GM12878 (cell line): ENCODE measurements around the gene GPBP1.

Source experiments
- CHD1 ChIP-seq: IDR thresholded peaks from 2 replicates; pipeline ENCODE4 v1.6.1; 2012; ENCODE audit warnings: low read depth, low read length, improper control_type of control experiment
- EP300 ChIP-seq, 2 experiments: fragments of 150-350 bp in 1 of 2; IDR thresholded peaks; 2 replicates each; pipeline ENCODE4 v1.6.1; 2011 to 2012; ENCODE audit warnings: low read depth in 2 of 2, low read length in 2 of 2, borderline replicate concordance in 1 of 2, improper control_type of control experiment in 1 of 2, inconsistent platforms in 1 of 2; ENCODE audit not compliant: control insufficient read depth in 1 of 2
- FOS ChIP-seq: IDR thresholded peaks from 3 replicates; pipeline ENCODE4 v1.6.1; 2011; ENCODE audit warnings: borderline replicate concordance; ENCODE audit not compliant: insufficient read length; ENCODE audit errors: extremely low read depth
- HDGF ChIP-seq: fragments of 450-650 bp; IDR thresholded peaks from 2 replicates; pipeline ENCODE4 v1.6.1; 2016; ENCODE audit warnings: antibody characterized with exemption
- IKZF1 ChIP-seq: fragments of 450-650 bp; conservative IDR thresholded peaks from 2 replicates; pipeline ENCODE4 v1.6.1; 2017; ENCODE audit warnings: antibody characterized with exemption, mild to moderate bottlenecking
- JUNB ChIP-seq: IDR thresholded peaks from 2 replicates; pipeline ENCODE4 v1.6.1; 2016; ENCODE audit warnings: antibody characterized with exemption, mild to moderate bottlenecking
- KDM1A ChIP-seq: fragments of 200-600 bp; sonication (generic); IDR thresholded peaks from 2 replicates; pipeline ENCODE4 v1.6.1; 2016; ENCODE audit warnings: borderline replicate concordance
- POLR2A ChIP-seq: IDR thresholded peaks from 2 replicates; pipeline ENCODE4 v1.6.1; 2011; ENCODE audit warnings: low read depth, mild to moderate bottlenecking, low read length
- POLR2AphosphoS5 ChIP-seq: IDR thresholded peaks from 2 replicates; pipeline ENCODE4 v1.6.1; 2011; ENCODE audit warnings: mild to moderate bottlenecking, low read length, inconsistent platforms
- USF2 ChIP-seq: IDR thresholded peaks from 2 replicates; pipeline ENCODE4 v1.6.1; 2011; ENCODE audit warnings: low read depth, low read length, improper control_type of control experiment, borderline replicate concordance
- ZBTB33 ChIP-seq: fragments of 450-650 bp; IDR thresholded peaks from 2 replicates; pipeline ENCODE4 v1.6.1; 2017; ENCODE audit warnings: mild to moderate bottlenecking
- TF ChIP-seq, protein P1 (sequence below), 3 experiments: IDR thresholded peaks in 2 of 3; conservative IDR thresholded peaks in 1 of 3; 2 replicates each; pipeline ENCODE4 v1.5.1; 2011; ENCODE audit warnings: low read depth in 3 of 3, low read length in 3 of 3, mild to moderate bottlenecking in 3 of 3, control low read depth in 2 of 3, moderate library complexity in 2 of 3, inconsistent platforms in 1 of 3, mixed read lengths in 1 of 3; ENCODE audit not compliant: control insufficient read depth in 2 of 3, insufficient read depth in 1 of 3; ENCODE audit errors: extremely low read depth in 1 of 3
- TF ChIP-seq, protein P2 (sequence below): fragments of 150-350 bp; IDR thresholded peaks from 2 replicates; pipeline ENCODE4 v1.6.1; 2016; ENCODE audit warnings: low read depth, low read length

DNA sequence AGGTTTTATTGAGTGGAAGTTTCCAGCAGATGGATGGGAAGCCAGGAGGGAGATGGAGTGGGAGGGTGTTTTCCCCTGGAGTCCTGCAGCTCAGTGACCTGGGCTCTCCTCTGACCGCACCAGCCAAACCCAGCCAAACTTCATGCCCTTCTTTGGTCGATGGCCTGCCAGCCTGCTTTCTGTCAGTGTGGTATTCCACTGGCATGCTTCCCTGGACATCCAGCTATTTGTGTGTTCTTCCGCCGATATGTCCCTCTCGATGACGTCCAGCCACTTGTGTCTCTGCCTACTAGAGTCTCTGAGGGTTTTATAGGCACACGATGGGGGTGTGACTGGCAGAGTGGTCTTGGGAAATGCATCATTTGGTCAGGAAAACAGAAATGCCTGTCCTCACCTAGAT, 33.8 kb downstream of the GPBP1 start:
- TF ChIP-seq POLR2A: 0 out of 2 replicates have a peak, but pooled peaks have one; percentile 18
- TF ChIP-seq POLR2AphosphoS5: no peak
- TF ChIP-seq, protein P1, sequence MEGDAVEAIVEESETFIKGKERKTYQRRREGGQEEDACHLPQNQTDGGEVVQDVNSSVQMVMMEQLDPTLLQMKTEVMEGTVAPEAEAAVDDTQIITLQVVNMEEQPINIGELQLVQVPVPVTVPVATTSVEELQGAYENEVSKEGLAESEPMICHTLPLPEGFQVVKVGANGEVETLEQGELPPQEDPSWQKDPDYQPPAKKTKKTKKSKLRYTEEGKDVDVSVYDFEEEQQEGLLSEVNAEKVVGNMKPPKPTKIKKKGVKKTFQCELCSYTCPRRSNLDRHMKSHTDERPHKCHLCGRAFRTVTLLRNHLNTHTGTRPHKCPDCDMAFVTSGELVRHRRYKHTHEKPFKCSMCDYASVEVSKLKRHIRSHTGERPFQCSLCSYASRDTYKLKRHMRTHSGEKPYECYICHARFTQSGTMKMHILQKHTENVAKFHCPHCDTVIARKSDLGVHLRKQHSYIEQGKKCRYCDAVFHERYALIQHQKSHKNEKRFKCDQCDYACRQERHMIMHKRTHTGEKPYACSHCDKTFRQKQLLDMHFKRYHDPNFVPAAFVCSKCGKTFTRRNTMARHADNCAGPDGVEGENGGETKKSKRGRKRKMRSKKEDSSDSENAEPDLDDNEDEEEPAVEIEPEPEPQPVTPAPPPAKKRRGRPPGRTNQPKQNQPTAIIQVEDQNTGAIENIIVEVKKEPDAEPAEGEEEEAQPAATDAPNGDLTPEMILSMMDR (IDR thresholded peaks at IDR 0.05 in 2 of 3, conservative IDR thresholded peaks at IDR 0.05 in 1 of 3; ENCODE audit: control insufficient read depth in 2 of 3, extremely low read depth in 1 of 3, insufficient read depth in 1 of 3, low read depth in 3 of 3, low read length in 3 of 3): no peak
- TF ChIP-seq, protein P2, sequence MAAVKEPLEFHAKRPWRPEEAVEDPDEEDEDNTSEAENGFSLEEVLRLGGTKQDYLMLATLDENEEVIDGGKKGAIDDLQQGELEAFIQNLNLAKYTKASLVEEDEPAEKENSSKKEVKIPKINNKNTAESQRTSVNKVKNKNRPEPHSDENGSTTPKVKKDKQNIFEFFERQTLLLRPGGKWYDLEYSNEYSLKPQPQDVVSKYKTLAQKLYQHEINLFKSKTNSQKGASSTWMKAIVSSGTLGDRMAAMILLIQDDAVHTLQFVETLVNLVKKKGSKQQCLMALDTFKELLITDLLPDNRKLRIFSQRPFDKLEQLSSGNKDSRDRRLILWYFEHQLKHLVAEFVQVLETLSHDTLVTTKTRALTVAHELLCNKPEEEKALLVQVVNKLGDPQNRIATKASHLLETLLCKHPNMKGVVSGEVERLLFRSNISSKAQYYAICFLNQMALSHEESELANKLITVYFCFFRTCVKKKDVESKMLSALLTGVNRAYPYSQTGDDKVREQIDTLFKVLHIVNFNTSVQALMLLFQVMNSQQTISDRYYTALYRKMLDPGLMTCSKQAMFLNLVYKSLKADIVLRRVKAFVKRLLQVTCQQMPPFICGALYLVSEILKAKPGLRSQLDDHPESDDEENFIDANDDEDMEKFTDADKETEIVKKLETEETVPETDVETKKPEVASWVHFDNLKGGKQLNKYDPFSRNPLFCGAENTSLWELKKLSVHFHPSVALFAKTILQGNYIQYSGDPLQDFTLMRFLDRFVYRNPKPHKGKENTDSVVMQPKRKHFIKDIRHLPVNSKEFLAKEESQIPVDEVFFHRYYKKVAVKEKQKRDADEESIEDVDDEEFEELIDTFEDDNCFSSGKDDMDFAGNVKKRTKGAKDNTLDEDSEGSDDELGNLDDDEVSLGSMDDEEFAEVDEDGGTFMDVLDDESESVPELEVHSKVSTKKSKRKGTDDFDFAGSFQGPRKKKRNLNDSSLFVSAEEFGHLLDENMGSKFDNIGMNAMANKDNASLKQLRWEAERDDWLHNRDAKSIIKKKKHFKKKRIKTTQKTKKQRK: no peak
- no peak for TF ChIP-seq EP300 (IDR thresholded peaks at IDR 0.05; ENCODE audit: borderline replicate concordance in 1 of 2, control insufficient read depth in 1 of 2, low read depth in 2 of 2, low read length in 2 of 2)
- TF ChIP-seq JUNB: no peak
- TF ChIP-seq ZBTB33: no peak
- TF ChIP-seq FOS: no peak
- TF ChIP-seq CHD1: no peak
- TF ChIP-seq IKZF1: no peak
- no peak for TF ChIP-seq HDGF
- no peak for TF ChIP-seq USF2
- no peak for TF ChIP-seq KDM1A
